CD8-positive, alpha-beta memory T cell (primary cell): ENCODE data around the gene LNP1. TPM values are rescaled to one million over a fixed set of nuclear protein-coding genes. Genes with fewer than 3 reads are reported as not detected.

ENCODE experiments used
- CTCF ChIA-PET: fragments of 350-600 bp; sonication (Branson Sonifier 250); formaldehyde crosslinking; loops from one replicate; lab custom pipeline; 2021; ENCODE audit warnings: antibody characterized with exemption; lab: Charles Lee
- POLR2A ChIA-PET: fragments of 350-600 bp; sonication (Branson Sonifier 250); formaldehyde crosslinking; loops from one replicate; lab custom pipeline; 2021; ENCODE audit warnings: antibody characterized with exemption; lab: Charles Lee
- DNase-seq, 5 donors: peaks; one replicate each; pipeline versions ENCODE4 v3.0.0 to v3.0.0-alpha.2; 2020 to 2022; ENCODE audit warnings: mixed read lengths in 1 of 5
- H3K27ac ChIP-seq: one replicate; pipeline ENCODE4 v1.7.0; 2013; ENCODE audit warnings: low read depth, mild to moderate bottlenecking, low read length, moderate library complexity
- H3K27me3 ChIP-seq: 2 replicates; pipeline ENCODE4 v1.7.0; 2013; ENCODE audit warnings: low read length, mild to moderate bottlenecking; ENCODE audit not compliant: insufficient read depth, poor library complexity, severe bottlenecking
- H3K36me3 ChIP-seq: 2 replicates; pipeline ENCODE4 v1.7.0; 2013; ENCODE audit warnings: mild to moderate bottlenecking, low read length, moderate library complexity; ENCODE audit not compliant: insufficient read depth
- H3K4me1 ChIP-seq: 2 replicates; pipeline ENCODE4 v1.7.0; 2013; ENCODE audit warnings: mild to moderate bottlenecking, low read length, moderate library complexity; ENCODE audit not compliant: insufficient read depth
- H3K4me3 ChIP-seq: 2 replicates; pipeline ENCODE4 v1.7.0; 2013; ENCODE audit warnings: mild to moderate bottlenecking, low read length
- H3K9me3 ChIP-seq: 2 replicates; pipeline ENCODE4 v1.7.0; 2013; ENCODE audit warnings: mild to moderate bottlenecking, low read length
- H3K27ac Mint-ChIP-seq, 8 donors: one replicate each; pipeline ENCODE4 v1.8.0; 2020 to 2021; ENCODE audit warnings: mixed read lengths in 8 of 8, mild to moderate bottlenecking in 6 of 8, inconsistent platforms in 3 of 8, moderate library complexity in 3 of 8
- H3K27me3 Mint-ChIP-seq, 2 donors: one replicate each; pipeline ENCODE4 v1.8.0; 2020 to 2021; ENCODE audit warnings: mixed read lengths in 2 of 2, mild to moderate bottlenecking in 1 of 2, moderate library complexity in 1 of 2
- H3K36me3 Mint-ChIP-seq, 3 donors: one replicate each; pipeline ENCODE4 v1.8.0; 2020 to 2021; ENCODE audit warnings: mixed read lengths in 3 of 3, inconsistent platforms in 1 of 3, mild to moderate bottlenecking in 1 of 3
- H3K4me1 Mint-ChIP-seq, 3 donors: one replicate each; pipeline ENCODE4 v1.8.0; 2020 to 2021; ENCODE audit warnings: mixed read lengths in 3 of 3, inconsistent platforms in 1 of 3, mild to moderate bottlenecking in 1 of 3
- H3K4me3 Mint-ChIP-seq, 7 donors: one replicate each; pipeline ENCODE4 v1.8.0; 2020 to 2021; ENCODE audit warnings: mixed read lengths in 7 of 7, mild to moderate bottlenecking in 6 of 7, moderate library complexity in 4 of 7, inconsistent platforms in 2 of 7
- H3K9me3 Mint-ChIP-seq, 5 donors: one replicate each; pipeline ENCODE4 v1.8.0; 2020 to 2022; ENCODE audit warnings: mixed read lengths in 5 of 5, mild to moderate bottlenecking in 3 of 5, moderate library complexity in 2 of 5, inconsistent platforms in 1 of 5
- polyA plus RNA-seq: library from polyadenylated mRNA; unstranded; fragments of 300-500 nt; fragmentation: Illumina TruSeq; gene quantifications from one replicate; pipeline ENCODE4 v1.2.3, GENCODE V29; 2021
- total RNA-seq, 2 experiments: library from RNA; stranded (reverse); gene quantifications; one replicate each; pipeline ENCODE4 v1.2.3, GENCODE V29; 2021

Gene LNP1
- total and polyA plus RNA-seq, 3 experiments from 2014 or later, result 0.71 to 1.6 (median 1.5) TPM

GRCh38 chr3:100425316-100425715, 24.0 kb downstream of the LNP1 start:
- no peak for DNase-seq
- Mint-ChIP-seq H3K27ac (no peak overlapping the region), H3K4me3 (no peak overlapping the region), H3K9me3 (no peaks in the 10 kb centered on the region), H3K36me3 (no peaks in the 10 kb centered on the region), H3K4me1 (no peaks in the 10 kb centered on the region), H3K27me3 (peaks cover 11 to 43% of the 10 kb centered on the region in 2 donors)
- CTCF ChIA-PET, result no interaction called here
- H3K36me3 ChIP-seq, result no peaks in the 10 kb centered on the region
- no peaks in the 10 kb centered on the region for H3K27me3 ChIP-seq
- POLR2A ChIA-PET, result no interaction called here
- H3K4me1 ChIP-seq, result no peaks in the 10 kb centered on the region
- no peaks in the 10 kb centered on the region for H3K9me3 ChIP-seq
- no peak overlapping the region for H3K4me3 ChIP-seq
- peak overlapping the region; percentile 45 for H3K27ac ChIP-seq

- Histone ChIP-seq H3K9me3 (no peaks in the 10 kb centered on the region), H3K36me3 (no peaks in the 10 kb centered on the region), H3K4me3 (no peak overlapping the region), H3K27me3 (no peaks in the 10 kb centered on the region), H3K4me1 (no peaks in the 10 kb centered on the region), H3K27ac (no peak overlapping the region)
- ChIA-PET POLR2A (no interaction called here), CTCF (no interaction called here)
- no peaks in the 10 kb centered on the region for H3K9me3 Mint-ChIP-seq
- DNase-seq, result no peak
- H3K4me3 Mint-ChIP-seq, result no peak overlapping the region
- H3K36me3 Mint-ChIP-seq, result no peaks in the 10 kb centered on the region
- H3K4me1 Mint-ChIP-seq, result no peaks in the 10 kb centered on the region
- peaks cover 11 to 43% of the 10 kb centered on the region in 2 donors for H3K27me3 Mint-ChIP-seq
- no peak overlapping the region for H3K27ac Mint-ChIP-seq
Observed at GRCh38 chr3:100426067-100426682, 24.8 kb downstream of the LNP1 start.

- ChIA-PET CTCF (no interaction called here), POLR2A (no interaction called here)
- no peak overlapping the region for H3K27ac Mint-ChIP-seq
- no peaks in the 10 kb centered on the region for H3K9me3 Mint-ChIP-seq
- no peaks in the 10 kb centered on the region for H3K4me1 Mint-ChIP-seq
- Histone ChIP-seq H3K36me3 (no peaks in the 10 kb centered on the region), H3K4me3 (no peak overlapping the region), H3K27ac (no peak overlapping the region), H3K9me3 (no peaks in the 10 kb centered on the region), H3K4me1 (no peaks in the 10 kb centered on the region), H3K27me3 (no peaks in the 10 kb centered on the region)
- H3K4me3 Mint-ChIP-seq, result no peak overlapping the region
- peaks cover 11 to 43% of the 10 kb centered on the region in 2 donors for H3K27me3 Mint-ChIP-seq
- DNase-seq, result no peak
- no peaks in the 10 kb centered on the region for H3K36me3 Mint-ChIP-seq
Observed at GRCh38 chr3:100427699-100428098, 26.4 kb downstream of the LNP1 start.

GRCh38 chr3:100429187-100429716, 27.9 kb downstream of the LNP1 start:
- H3K27me3 Mint-ChIP-seq, result peaks cover 7 to 34% of the 10 kb centered on the region in 2 donors

GRCh38 chr3:100436951-100437350, 35.6 kb downstream of the LNP1 start:
- no peaks in the 10 kb centered on the region for H3K27me3 ChIP-seq
- H3K4me3 Mint-ChIP-seq, result no peak overlapping the region
- ChIA-PET CTCF (no interaction called here), POLR2A (no interaction called here)
- H3K9me3 Mint-ChIP-seq, result peaks cover 0 to 5% (median 3%) of the 10 kb centered on the region in 5 donors
- H3K4me1 Mint-ChIP-seq, result peaks cover 7 to 9% (median 8%) of the 10 kb centered on the region in 3 donors
- DNase-seq, result no peak
- no peak overlapping the region for H3K27ac ChIP-seq
- H3K27ac Mint-ChIP-seq, result no peak overlapping the region
- no peaks in the 10 kb centered on the region for H3K9me3 ChIP-seq
- H3K4me3 ChIP-seq, result no peak overlapping the region
- H3K36me3 Mint-ChIP-seq, result peaks cover 0 to 3% (median 0%) of the 10 kb centered on the region in 3 donors
- peaks cover 0 to 2% of the 10 kb centered on the region in 2 donors for H3K27me3 Mint-ChIP-seq
- H3K36me3 ChIP-seq, result no peaks in the 10 kb centered on the region
- no peaks in the 10 kb centered on the region for H3K4me1 ChIP-seq

More at GRCh38 chr3:100429187-100429716, 27.9 kb downstream of the LNP1 start:
- H3K27ac Mint-ChIP-seq, result no peak overlapping the region
- no peak overlapping the region for H3K4me3 Mint-ChIP-seq
- no peaks in the 10 kb centered on the region for H3K36me3 Mint-ChIP-seq
- Histone ChIP-seq H3K27me3 (no peaks in the 10 kb centered on the region), H3K36me3 (no peaks in the 10 kb centered on the region), H3K4me3 (no peak overlapping the region), H3K9me3 (no peaks in the 10 kb centered on the region), H3K27ac (no peak overlapping the region), H3K4me1 (no peaks in the 10 kb centered on the region)
- CTCF ChIA-PET, result no interaction called here
- no peaks in the 10 kb centered on the region for H3K4me1 Mint-ChIP-seq
- no peak for DNase-seq
- H3K9me3 Mint-ChIP-seq, result peaks cover 0 to 3% (median 0%) of the 10 kb centered on the region in 5 donors
- POLR2A ChIA-PET, result no interaction called here

- no peak overlapping the region for H3K4me3 Mint-ChIP-seq
- peaks cover 7 to 9% (median 8%) of the 10 kb centered on the region in 3 donors for H3K4me1 Mint-ChIP-seq
- Histone ChIP-seq H3K27ac (no peak overlapping the region), H3K9me3 (no peaks in the 10 kb centered on the region), H3K36me3 (no peaks in the 10 kb centered on the region), H3K4me3 (no peak overlapping the region), H3K4me1 (no peaks in the 10 kb centered on the region), H3K27me3 (no peaks in the 10 kb centered on the region)
- peaks cover 0 to 5% (median 3%) of the 10 kb centered on the region in 5 donors for H3K9me3 Mint-ChIP-seq
- POLR2A ChIA-PET, result no interaction called here
- CTCF ChIA-PET, result no interaction called here
- H3K27me3 Mint-ChIP-seq, result peaks cover 0 to 2% of the 10 kb centered on the region in 2 donors
- DNase-seq, result no peak
- H3K27ac Mint-ChIP-seq, result no peak overlapping the region
- H3K36me3 Mint-ChIP-seq, result peaks cover 0 to 3% (median 0%) of the 10 kb centered on the region in 3 donors
Observed at GRCh38 chr3:100437721-100438622, 36.6 kb downstream of the LNP1 start.

- H3K27me3 ChIP-seq, result no peaks in the 10 kb centered on the region
- CTCF ChIA-PET, result no interaction called here
- H3K27me3 Mint-ChIP-seq, result peaks cover 0 to 2% of the 10 kb centered on the region in 2 donors
- no peak overlapping the region for H3K27ac ChIP-seq
- H3K36me3 Mint-ChIP-seq, result peaks cover 0 to 3% (median 0%) of the 10 kb centered on the region in 3 donors
- H3K36me3 ChIP-seq, result no peaks in the 10 kb centered on the region
- H3K4me3 Mint-ChIP-seq, result no peak overlapping the region
- no peaks in the 10 kb centered on the region for H3K9me3 ChIP-seq
- H3K4me1 Mint-ChIP-seq, result peaks cover 7 to 9% (median 8%) of the 10 kb centered on the region in 3 donors
- no peak for DNase-seq
- H3K4me3 ChIP-seq, result no peak overlapping the region
- H3K27ac Mint-ChIP-seq, result no peak overlapping the region
- peaks cover 0 to 5% (median 3%) of the 10 kb centered on the region in 5 donors for H3K9me3 Mint-ChIP-seq
- no peaks in the 10 kb centered on the region for H3K4me1 ChIP-seq
- POLR2A ChIA-PET, result no interaction called here
Observed at GRCh38 chr3:100438623-100438974, 37.3 kb downstream of the LNP1 start.

- Histone ChIP-seq H3K4me1 (no peaks in the 10 kb centered on the region), H3K36me3 (no peaks in the 10 kb centered on the region), H3K4me3 (no peak overlapping the region), H3K9me3 (no peaks in the 10 kb centered on the region), H3K27me3 (no peaks in the 10 kb centered on the region), H3K27ac (no peak overlapping the region)
- Mint-ChIP-seq H3K27ac (peak overlapping the region in 3 of 8 donors; percentile 31 to 90 (median 47)), H3K4me3 (peak overlapping the region in 1 of 7 donors; percentile 73), H3K27me3 (peaks cover 0 to 3% of the 10 kb centered on the region in 2 donors), H3K36me3 (no peaks in the 10 kb centered on the region), H3K4me1 (peaks cover 7 to 9% (median 8%) of the 10 kb centered on the region in 3 donors), H3K9me3 (peaks cover 0 to 5% (median 0%) of the 10 kb centered on the region in 5 donors)
- POLR2A ChIA-PET, result no interaction called here
- DNase-seq, result peak in 1 of 5 donors; percentile 10
- CTCF ChIA-PET, result no interaction called here
Observed at GRCh38 chr3:100440895-100441294, 39.6 kb downstream of the LNP1 start.
